HCT116 (cell line): ENCODE data around the gene C6orf47. TPM values are rescaled to one million over a fixed set of nuclear protein-coding genes. Genes with fewer than 3 reads are reported as not detected.

Experiments
- ATAC-seq: fragments of 200-7000 bp; cut with Tn5 transposase; 2 replicates; pipeline ENCODE4 v1.9.1; 2020; ENCODE audit warnings: mild to moderate bottlenecking, moderate library complexity
- BruUV-seq: library from RNA; stranded (reverse); fragments of 400-500 nt; replicated peaks from 2 replicates; lab custom pipeline; 2021; lab: Mats Ljungman, UMichigan
- CTCF ChIA-PET: fragments of 300-600 bp; sonication (Branson Sonifier 250); formaldehyde crosslinking; loops from one replicate; lab custom pipeline; 2021; ENCODE audit warnings: antibody characterized with exemption; lab: Charles Lee
- POLR2A ChIA-PET: fragments of 300-600, 350-600 bp; sonication (Branson Sonifier 250); formaldehyde crosslinking; loops from one replicate; lab custom pipeline; 2021; ENCODE audit warnings: antibody characterized with exemption; lab: Charles Lee
- RAD21 ChIA-PET, 2 experiments: fragments of 300-600 bp; sonication (Branson Sonifier 250); formaldehyde crosslinking; loops; one replicate each; lab custom pipeline; 2023; ENCODE audit warnings: low total read pairs in 2 of 2; ENCODE audit not compliant: uncharacterized antibody in 2 of 2, unreplicated experiment in 2 of 2, low non-redundant PET in 1 of 2; lab: Charles Lee
- DNase-seq: peaks from one replicate; pipeline ENCODE4 v3.0.0-alpha.2; 2010; ENCODE audit warnings: low read depth, low spot score
- H2AFZ ChIP-seq: fragments of 200-600 bp; shearing (Covaris generic), sonication (generic); 2 replicates; pipeline ENCODE4 v1.6.1; 2017; ENCODE audit warnings: low read depth, mixed run types, mixed read lengths, antibody characterized with exemption, low read length; ENCODE audit not compliant: poor library complexity, severe bottlenecking
- H3K27ac ChIP-seq: 2 replicates; pipeline ENCODE4 v1.5.1; 2012; ENCODE audit warnings: low read depth, low read length
- H3K27me3 ChIP-seq: fragments of 200-600 bp; sonication (generic); 2 replicates; pipeline ENCODE4 v1.6.1; 2016; ENCODE audit warnings: mixed run types, low read length, mixed read lengths; ENCODE audit not compliant: insufficient read depth
- H3K36me3 ChIP-seq, 2 experiments: fragments of 200-500 bp in 1 of 2; fragments of 200-600 bp in 1 of 2; sonication (Bioruptor generic) in 1 of 2; sonication (generic) in 1 of 2; 2 replicates each; pipeline versions ENCODE4 v1.5.1 to v1.6.1; 2014 to 2016; ENCODE audit warnings: low read length in 2 of 2, inconsistent platforms in 1 of 2, mixed read lengths in 1 of 2, mixed run types in 1 of 2; ENCODE audit not compliant: insufficient read depth in 2 of 2, control insufficient read depth in 1 of 2
- H3K4me1 ChIP-seq, 2 experiments: fragments of 200-600 bp in 1 of 2; sonication (generic) in 1 of 2; 2 replicates each; pipeline versions ENCODE4 v1.5.1 to v1.6.1; 2012 to 2017; ENCODE audit warnings: low read length in 2 of 2, inconsistent platforms in 1 of 2, mild to moderate bottlenecking in 1 of 2, mixed read lengths in 1 of 2, mixed run types in 1 of 2, moderate library complexity in 1 of 2; ENCODE audit not compliant: insufficient read depth in 2 of 2, control insufficient read depth in 1 of 2
- H3K4me2 ChIP-seq: fragments of 200-600 bp; sonication (generic); 2 replicates; pipeline ENCODE4 v1.6.1; 2017; ENCODE audit warnings: mixed run types, low read length, mixed read lengths
- H3K4me3 ChIP-seq, 2 experiments: fragments of 200-600 bp in 1 of 2; sonication (generic) in 1 of 2; replicated peaks in 1 of 2; 2 replicates each; pipeline ENCODE4 v1.5.1; 2011 to 2016; ENCODE audit warnings: low read length in 2 of 2, control low read depth in 1 of 2, low read depth in 1 of 2, mild to moderate bottlenecking in 1 of 2, mixed read lengths in 1 of 2, mixed run types in 1 of 2
- H3K79me2 ChIP-seq: fragments of 200-600 bp; sonication (generic); 2 replicates; pipeline ENCODE4 v1.6.1; 2017; ENCODE audit warnings: mild to moderate bottlenecking, mixed run types, low read length, moderate library complexity, mixed read lengths; ENCODE audit not compliant: insufficient read depth
- H3K9ac ChIP-seq: fragments of 200-600 bp; sonication (generic); 2 replicates; pipeline ENCODE4 v1.6.1; 2016; ENCODE audit warnings: low read length, mixed read lengths
- H3K9me2 ChIP-seq: fragments of 200-600 bp; sonication (generic), shearing (Covaris generic); 2 replicates; pipeline ENCODE4 v1.6.1; 2017; ENCODE audit warnings: mixed run types, mild to moderate bottlenecking, moderate library complexity; ENCODE audit not compliant: insufficient read depth
- H3K9me3 ChIP-seq, 2 experiments: fragments of 200-500 bp in 1 of 2; fragments of 200-600 bp in 1 of 2; sonication (Bioruptor generic) in 1 of 2; sonication (generic) in 1 of 2; 2 replicates each; pipeline ENCODE4 v1.6.1; 2014 to 2017; ENCODE audit warnings: low read length in 2 of 2, mixed read lengths in 2 of 2, inconsistent platforms in 1 of 2, low read depth in 1 of 2, mild to moderate bottlenecking in 1 of 2, mixed run types in 1 of 2, moderate library complexity in 1 of 2; ENCODE audit not compliant: control insufficient read depth in 1 of 2, insufficient read depth in 1 of 2
- H4K20me1 ChIP-seq: fragments of 200-600 bp; sonication (generic), shearing (Covaris generic); 2 replicates; pipeline ENCODE4 v1.6.1; 2017; ENCODE audit warnings: mixed run types, mild to moderate bottlenecking, moderate library complexity; ENCODE audit not compliant: insufficient read depth
- CBX3 ChIP-seq: IDR thresholded peaks from 2 replicates; pipeline ENCODE4 v1.6.1; 2012; ENCODE audit warnings: low read depth
- ELF1 ChIP-seq: IDR thresholded peaks from 2 replicates; pipeline ENCODE4 v1.6.1; 2012; ENCODE audit warnings: low read depth, borderline replicate concordance
- EZH2 ChIP-seq: fragments of 200-600 bp; sonication (generic); IDR thresholded peaks from 2 replicates; pipeline ENCODE4 v1.6.1; 2017; ENCODE audit warnings: antibody characterized with exemption, mixed run types
- JUND ChIP-seq: IDR thresholded peaks from 2 replicates; pipeline ENCODE4 v1.6.1; 2012
- POLR2AphosphoS5 ChIP-seq: IDR thresholded peaks from 2 replicates; pipeline ENCODE4 v1.6.1; 2011; ENCODE audit warnings: mild to moderate bottlenecking, low read depth, low read length, moderate library complexity
- SP1 ChIP-seq: IDR thresholded peaks from 2 replicates; pipeline ENCODE4 v1.6.1; 2012; ENCODE audit warnings: low read depth
- YY1 ChIP-seq: IDR thresholded peaks from 2 replicates; pipeline ENCODE4 v1.6.1; 2011; ENCODE audit warnings: low read length, low read depth, moderate library complexity, mild to moderate bottlenecking; ENCODE audit not compliant: insufficient replicate concordance; ENCODE audit errors: extremely low read depth
- ZFX ChIP-seq: fragments of 450-650 bp; IDR thresholded peaks from 2 replicates; pipeline ENCODE4 v1.6.1; 2017
- intact Hi-C: fragments of 100-400 bp; cut with micrococcal nuclease; formaldehyde crosslinking; loops from 2 replicates; pipeline ENCODE4 v1.10.0; 2022
- total RNA-seq: library from RNA; stranded (reverse); gene quantifications from one replicate; pipeline ENCODE4 v1.2.1, GENCODE V29; 2021; ENCODE audit not compliant: unreplicated experiment
- TF ChIP-seq, protein P1 (sequence below): IDR thresholded peaks from 2 replicates; pipeline ENCODE4 v1.6.1; 2012; ENCODE audit warnings: low read depth

C6orf47 gene
- total RNA-seq, 1 experiment from 2014 or later, result 13.4 TPM

DNA sequence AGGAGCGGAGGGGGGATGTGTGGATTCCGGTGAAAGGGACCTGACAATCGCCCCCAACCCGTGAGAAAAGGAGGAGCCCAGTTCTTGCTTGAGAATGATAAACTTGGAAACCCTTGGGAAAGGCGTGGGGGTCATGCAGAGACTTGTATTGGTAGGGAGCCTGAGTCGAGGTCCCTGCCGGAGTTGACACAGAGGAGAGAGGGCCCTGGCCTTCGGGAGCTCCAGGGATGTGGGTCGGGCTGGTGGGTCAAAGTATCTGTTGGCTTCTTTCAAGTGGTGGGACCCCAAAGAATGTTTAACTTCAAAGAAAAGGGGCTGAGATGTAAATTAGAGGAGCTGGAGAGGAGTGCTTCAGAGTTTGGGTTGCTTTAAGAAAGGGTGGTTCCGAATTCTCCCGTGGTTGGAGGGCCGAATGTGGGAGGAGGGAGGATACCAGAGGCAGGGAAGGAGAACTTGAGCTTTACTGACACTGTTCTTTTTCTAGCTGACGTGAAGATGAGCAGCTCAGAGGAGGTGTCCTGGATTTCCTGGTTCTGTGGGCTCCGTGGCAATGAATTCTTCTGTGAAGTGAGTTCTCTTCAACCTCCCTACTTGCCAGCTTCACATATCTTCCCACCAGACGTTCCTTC lies 5.9 kb upstream of the C6orf47 start:
- TSS peak; percentile 42 for BruUV-seq
- no peaks in the 10 kb centered on the region for H3K27me3 ChIP-seq
- H3K4me1 ChIP-seq, result peaks cover 9 to 26% of the 10 kb centered on the region in 2 experiments; a peak in 3 of 4 replicates
- no peak for ATAC-seq
- DNase-seq, result no peak
- intact Hi-C loops, result loop anchor here (5.0 kb wide), 2 partner anchors 71 to 231 kb away; partner anchors contain the start of genes CLIC1 and EHMT2
- peak overlapping the region; percentile 83 for H3K4me2 ChIP-seq
- H3K27ac ChIP-seq, result peak overlapping the region; percentile 90
- H3K9me2 ChIP-seq, result no peaks in the 10 kb centered on the region
- peaks cover 58% of the 10 kb centered on the region for H3K79me2 ChIP-seq
- peaks cover 35 to 58% of the 10 kb centered on the region in 2 experiments for H3K36me3 ChIP-seq
- H3K9ac ChIP-seq, result peak overlapping the region; percentile 90
- H2AFZ ChIP-seq, result no peak overlapping the region
- TF ChIP-seq ZFX (no peak), SP1 (no peak), YY1 (no peak), JUND (no peak), EZH2 (no peak), ELF1 (no peak), POLR2AphosphoS5 (no peak), CBX3 (no peak)
- TF ChIP-seq, protein P1, sequence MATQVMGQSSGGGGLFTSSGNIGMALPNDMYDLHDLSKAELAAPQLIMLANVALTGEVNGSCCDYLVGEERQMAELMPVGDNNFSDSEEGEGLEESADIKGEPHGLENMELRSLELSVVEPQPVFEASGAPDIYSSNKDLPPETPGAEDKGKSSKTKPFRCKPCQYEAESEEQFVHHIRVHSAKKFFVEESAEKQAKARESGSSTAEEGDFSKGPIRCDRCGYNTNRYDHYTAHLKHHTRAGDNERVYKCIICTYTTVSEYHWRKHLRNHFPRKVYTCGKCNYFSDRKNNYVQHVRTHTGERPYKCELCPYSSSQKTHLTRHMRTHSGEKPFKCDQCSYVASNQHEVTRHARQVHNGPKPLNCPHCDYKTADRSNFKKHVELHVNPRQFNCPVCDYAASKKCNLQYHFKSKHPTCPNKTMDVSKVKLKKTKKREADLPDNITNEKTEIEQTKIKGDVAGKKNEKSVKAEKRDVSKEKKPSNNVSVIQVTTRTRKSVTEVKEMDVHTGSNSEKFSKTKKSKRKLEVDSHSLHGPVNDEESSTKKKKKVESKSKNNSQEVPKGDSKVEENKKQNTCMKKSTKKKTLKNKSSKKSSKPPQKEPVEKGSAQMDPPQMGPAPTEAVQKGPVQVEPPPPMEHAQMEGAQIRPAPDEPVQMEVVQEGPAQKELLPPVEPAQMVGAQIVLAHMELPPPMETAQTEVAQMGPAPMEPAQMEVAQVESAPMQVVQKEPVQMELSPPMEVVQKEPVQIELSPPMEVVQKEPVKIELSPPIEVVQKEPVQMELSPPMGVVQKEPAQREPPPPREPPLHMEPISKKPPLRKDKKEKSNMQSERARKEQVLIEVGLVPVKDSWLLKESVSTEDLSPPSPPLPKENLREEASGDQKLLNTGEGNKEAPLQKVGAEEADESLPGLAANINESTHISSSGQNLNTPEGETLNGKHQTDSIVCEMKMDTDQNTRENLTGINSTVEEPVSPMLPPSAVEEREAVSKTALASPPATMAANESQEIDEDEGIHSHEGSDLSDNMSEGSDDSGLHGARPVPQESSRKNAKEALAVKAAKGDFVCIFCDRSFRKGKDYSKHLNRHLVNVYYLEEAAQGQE, result no peak
- CTCF ChIA-PET, result no interaction called here
- H4K20me1 ChIP-seq, result no peaks in the 10 kb centered on the region
- RAD21 ChIA-PET, result no interaction called here
- H3K9me3 ChIP-seq, result no peaks in the 10 kb centered on the region
- POLR2A ChIA-PET, result no interaction called here
- H3K4me3 ChIP-seq, result peak overlapping the region; percentile 97 to 99
